Smooth muscle cell (in vitro differentiated cells): Measurements from ENCODE around the gene UBAC1. TPM values are rescaled to one million over a fixed set of nuclear protein-coding genes. Genes with fewer than 3 reads are reported as not detected.
A peak's percentile ranks its signal among the peaks of the same experiment; 100 is the strongest.
"Not testable (repeated sequence)": the region's sequence is repeated elsewhere in the genome, so short reads cannot be mapped to it uniquely, and the experiment has no call there.

Source experiments
- DNase-seq: peaks from one replicate; lab custom pipeline; 2025; ENCODE audit not compliant: unreplicated experiment; lab: John Stamatoyannopoulos, UW
- H2AFZ ChIP-seq: fragments of 200-600 bp; sonication (generic); 2 replicates; pipeline ENCODE4 v1.6.0; 2016; ENCODE audit warnings: antibody characterized with exemption, low read depth, mild to moderate bottlenecking
- H3F3A ChIP-seq: fragments of 200-600 bp; sonication (generic); 2 replicates; pipeline ENCODE4 v1.6.0; 2017; ENCODE audit warnings: antibody characterized with exemption, low read depth
- H3K27ac ChIP-seq: fragments of 200-600 bp; sonication (generic); 2 replicates; pipeline ENCODE4 v1.5.1; 2016; ENCODE audit warnings: low read depth, mild to moderate bottlenecking
- H3K27me3 ChIP-seq: fragments of 200-600 bp; sonication (generic); 2 replicates; pipeline ENCODE4 v1.6.1; 2016; ENCODE audit warnings: low read depth, mild to moderate bottlenecking
- H3K36me3 ChIP-seq: fragments of 200-600 bp; sonication (generic); 2 replicates; pipeline ENCODE4 v1.5.1; 2016; ENCODE audit warnings: low read depth
- H3K4me1 ChIP-seq: fragments of 200-600 bp; sonication (generic); 2 replicates; pipeline ENCODE4 v1.5.1; 2016; ENCODE audit warnings: low read depth
- H3K4me2 ChIP-seq: fragments of 200-600 bp; sonication (generic); 2 replicates; pipeline ENCODE4 v1.6.0; 2016; ENCODE audit warnings: mild to moderate bottlenecking
- H3K4me3 ChIP-seq: fragments of 200-600 bp; sonication (generic); 2 replicates; pipeline ENCODE4 v1.5.1; 2016; ENCODE audit warnings: mild to moderate bottlenecking
- H3K79me2 ChIP-seq: fragments of 200-600 bp; sonication (generic); 2 replicates; pipeline ENCODE4 v1.6.0; 2016; ENCODE audit warnings: low read depth, mild to moderate bottlenecking
- H3K9ac ChIP-seq: fragments of 200-600 bp; sonication (generic); 2 replicates; pipeline ENCODE4 v1.6.0; 2016; ENCODE audit warnings: low read depth
- H3K9me3 ChIP-seq: fragments of 200-600 bp; sonication (generic); replicated peaks from 2 replicates; pipeline ENCODE4 v1.5.1; 2016; ENCODE audit warnings: low read depth
- H4K20me1 ChIP-seq: fragments of 200-600 bp; sonication (generic); 2 replicates; pipeline ENCODE4 v1.6.0; 2016; ENCODE audit warnings: low read depth
- WGBS: methylation state at CpG from one replicate; pipeline ENCODE4 v1.1.7; 2016; ENCODE audit warnings: low lambda C conversion rate; 5-methylcytosine and 5-hydroxymethylcytosine counted together
- polyA plus RNA-seq: library from polyadenylated mRNA; unstranded; fragments of >200 nt; fragmentation: Nextera tagmentation; extraction: Ambion mirVana; gene quantifications from 2 replicates; pipeline ENCODE4 v1.2.1, GENCODE V29; 2016
- total RNA-seq: library from RNA; depleted of rRNA; stranded (reverse); fragments of >200 nt; gene quantifications from 2 replicates; pipeline ENCODE4 v1.2.3, GENCODE V29; 2014
- TF ChIP-seq, protein P1 (sequence below): fragments of 200-600 bp; sonication (generic); IDR thresholded peaks from 2 replicates; pipeline ENCODE4 v1.5.1; 2017; ENCODE audit warnings: borderline replicate concordance, mild to moderate bottlenecking, antibody characterized with exemption; ENCODE audit not compliant: insufficient read depth, poor library complexity, severe bottlenecking

UBAC1 gene
- total and polyA plus RNA-seq, 2 experiments from 2014 or later = 35.3 to 43.5 TPM

DNA sequence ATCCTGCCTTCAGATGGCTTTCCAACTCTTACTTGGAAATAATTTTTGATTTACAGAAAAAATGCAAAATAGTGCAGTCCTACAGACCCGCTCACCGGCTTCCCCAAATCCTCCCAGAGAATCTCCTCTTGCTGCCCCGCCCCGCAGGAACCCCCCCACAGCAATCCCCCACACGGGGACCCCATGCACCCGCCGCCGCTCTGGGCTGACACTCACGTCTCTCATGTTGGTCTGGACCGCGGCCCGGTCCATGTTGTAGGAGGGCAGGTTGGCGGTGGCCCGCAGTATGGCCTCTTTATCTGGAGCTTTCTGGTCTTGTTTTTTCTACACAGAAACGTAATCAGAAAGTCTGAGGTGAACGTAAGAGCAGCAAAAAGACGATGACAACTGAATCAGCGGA is 13.6 kb downstream of the UBAC1 start:
- Histone ChIP-seq H3K4me3 (no peak overlapping the region), H3K27me3 (no peaks in the 10 kb centered on the region), H3K9ac (no peak overlapping the region), H2AFZ (no peak overlapping the region), H3K4me1 (peaks cover 9% of the 10 kb centered on the region), H3K79me2 (no peaks in the 10 kb centered on the region), H4K20me1 (peaks cover 11% of the 10 kb centered on the region), H3F3A (no peaks in the 10 kb centered on the region), H3K36me3 (no peaks in the 10 kb centered on the region), H3K9me3 (no peaks in the 10 kb centered on the region), H3K4me2 (no peak overlapping the region), H3K27ac (peak overlapping the region; percentile 26)
- no peak for DNase-seq
- TF ChIP-seq, protein P1, sequence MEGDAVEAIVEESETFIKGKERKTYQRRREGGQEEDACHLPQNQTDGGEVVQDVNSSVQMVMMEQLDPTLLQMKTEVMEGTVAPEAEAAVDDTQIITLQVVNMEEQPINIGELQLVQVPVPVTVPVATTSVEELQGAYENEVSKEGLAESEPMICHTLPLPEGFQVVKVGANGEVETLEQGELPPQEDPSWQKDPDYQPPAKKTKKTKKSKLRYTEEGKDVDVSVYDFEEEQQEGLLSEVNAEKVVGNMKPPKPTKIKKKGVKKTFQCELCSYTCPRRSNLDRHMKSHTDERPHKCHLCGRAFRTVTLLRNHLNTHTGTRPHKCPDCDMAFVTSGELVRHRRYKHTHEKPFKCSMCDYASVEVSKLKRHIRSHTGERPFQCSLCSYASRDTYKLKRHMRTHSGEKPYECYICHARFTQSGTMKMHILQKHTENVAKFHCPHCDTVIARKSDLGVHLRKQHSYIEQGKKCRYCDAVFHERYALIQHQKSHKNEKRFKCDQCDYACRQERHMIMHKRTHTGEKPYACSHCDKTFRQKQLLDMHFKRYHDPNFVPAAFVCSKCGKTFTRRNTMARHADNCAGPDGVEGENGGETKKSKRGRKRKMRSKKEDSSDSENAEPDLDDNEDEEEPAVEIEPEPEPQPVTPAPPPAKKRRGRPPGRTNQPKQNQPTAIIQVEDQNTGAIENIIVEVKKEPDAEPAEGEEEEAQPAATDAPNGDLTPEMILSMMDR = no peak
- 96% methylated on average over 17 of the region's 18 CpGs for WGBS

GRCh38 chr9:135947105-135947504 is 14.1 kb downstream of the UBAC1 start:
- not testable (repeated sequence) for H3K4me1 ChIP-seq, DNase-seq, H3K27ac ChIP-seq, H3K9ac ChIP-seq, H3K36me3 ChIP-seq, H3K4me3 ChIP-seq, H3K79me2 ChIP-seq, H3K9me3 ChIP-seq, H3K27me3 ChIP-seq, H2AFZ ChIP-seq, H3K4me2 ChIP-seq, H3F3A ChIP-seq
- 92% methylated on average over 19 of the region's 19 CpGs for WGBS
- peaks cover 11% of the 10 kb centered on the region for H4K20me1 ChIP-seq

GRCh38 chr9:135946392-135946994 is 14.7 kb downstream of the UBAC1 start:
- H3K4me2 ChIP-seq = no peak overlapping the region
- no peaks in the 10 kb centered on the region for H3K9me3 ChIP-seq
- no peak for DNase-seq
- H4K20me1 ChIP-seq = peaks cover 11% of the 10 kb centered on the region
- H3K79me2 ChIP-seq = no peaks in the 10 kb centered on the region
- H3K9ac ChIP-seq = no peak overlapping the region
- no peak overlapping the region for H2AFZ ChIP-seq
- no peaks in the 10 kb centered on the region for H3F3A ChIP-seq
- no peak overlapping the region for H3K4me3 ChIP-seq
- H3K27ac ChIP-seq = peak overlapping the region; percentile 35
- H3K36me3 ChIP-seq = no peaks in the 10 kb centered on the region
- TF ChIP-seq, protein P1 = no peak
- WGBS = 94% methylated on average over 14 of the region's 14 CpGs
- H3K27me3 ChIP-seq = no peaks in the 10 kb centered on the region
- H3K4me1 ChIP-seq = peaks cover 2% of the 10 kb centered on the region

DNA sequence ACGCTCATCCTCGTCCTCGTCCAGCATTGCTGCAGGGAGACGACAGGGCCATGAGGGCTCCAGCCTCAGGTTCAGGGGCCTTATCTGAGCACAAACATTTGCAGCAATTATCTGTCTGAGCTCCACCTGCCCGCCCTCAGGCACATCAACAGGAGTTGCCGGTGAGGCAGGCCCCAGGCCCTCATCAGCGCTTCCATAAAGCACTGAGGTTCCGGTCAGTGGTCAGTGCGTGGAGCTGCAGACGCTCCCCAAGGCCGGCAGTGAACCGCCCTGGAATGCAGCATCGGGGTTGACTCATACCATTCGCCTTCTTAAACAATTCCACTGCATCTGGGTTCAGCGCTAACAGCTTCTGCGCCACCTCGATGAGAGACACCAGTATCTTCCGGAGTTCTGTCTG is 15.2 kb downstream of the UBAC1 start:
- peaks cover 16% of the 10 kb centered on the region for H4K20me1 ChIP-seq
- no peaks in the 10 kb centered on the region for H3K4me1 ChIP-seq
- H3K27ac ChIP-seq = peak overlapping the region; percentile 35
- no peaks in the 10 kb centered on the region for H3K36me3 ChIP-seq
- H2AFZ ChIP-seq = no peak overlapping the region
- no peak overlapping the region for H3K4me3 ChIP-seq
- 76% methylated on average over 18 of the region's 18 CpGs for WGBS
- no peaks in the 10 kb centered on the region for H3K79me2 ChIP-seq
- H3K4me2 ChIP-seq = no peak overlapping the region
- no peaks in the 10 kb centered on the region for H3F3A ChIP-seq
- no peak overlapping the region for H3K9ac ChIP-seq
- no peaks in the 10 kb centered on the region for H3K9me3 ChIP-seq
- DNase-seq = no peak
- TF ChIP-seq, protein P1 = no peak
- H3K27me3 ChIP-seq = no peaks in the 10 kb centered on the region
